MM.1S (cell line): ENCODE data around the gene LCN10.

Experiments
- EZH2 ChIP-seq: fragments of 300-600 bp; sonication (generic); optimal IDR thresholded peaks from 2 replicates; pipeline ENCODE3; 2017; ENCODE audit warnings: low read depth, mild to moderate bottlenecking, antibody characterized with exemption, low read length, mixed read lengths
- EZH2phosphoT487 ChIP-seq: fragments of 300-600 bp; sonication (generic); IDR thresholded peaks from 2 replicates; pipeline ENCODE4 v1.6.1; 2018; ENCODE audit warnings: antibody characterized with exemption, low read length
- TF ChIP-seq, protein P1 (sequence below): fragments of 300-600 bp; sonication (generic); IDR thresholded peaks from 2 replicates; pipeline ENCODE4 v1.5.1; 2016; ENCODE audit warnings: antibody characterized with exemption, low read length, mixed read lengths

DNA sequence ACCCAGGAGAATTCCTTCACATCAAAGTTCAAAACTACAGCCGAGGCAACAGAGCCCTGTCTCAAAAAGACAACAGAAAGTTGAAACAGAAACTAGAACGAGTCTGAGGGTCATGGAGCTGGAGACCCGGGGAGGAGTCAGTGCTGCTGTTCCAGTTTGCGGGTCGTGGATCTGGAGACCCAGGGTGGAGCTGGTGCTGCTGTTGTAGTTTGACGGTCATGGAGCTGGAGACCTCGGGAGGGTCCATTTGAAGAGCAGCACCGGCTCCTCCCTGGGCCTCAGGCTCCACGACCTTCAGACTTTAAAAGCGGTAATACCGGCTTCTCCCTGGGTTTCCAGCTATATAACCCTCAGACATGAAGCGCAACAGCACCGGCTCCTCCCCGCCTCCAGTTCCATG is 34.6 kb upstream of the LCN10 start:
- TF ChIP-seq, protein P1, sequence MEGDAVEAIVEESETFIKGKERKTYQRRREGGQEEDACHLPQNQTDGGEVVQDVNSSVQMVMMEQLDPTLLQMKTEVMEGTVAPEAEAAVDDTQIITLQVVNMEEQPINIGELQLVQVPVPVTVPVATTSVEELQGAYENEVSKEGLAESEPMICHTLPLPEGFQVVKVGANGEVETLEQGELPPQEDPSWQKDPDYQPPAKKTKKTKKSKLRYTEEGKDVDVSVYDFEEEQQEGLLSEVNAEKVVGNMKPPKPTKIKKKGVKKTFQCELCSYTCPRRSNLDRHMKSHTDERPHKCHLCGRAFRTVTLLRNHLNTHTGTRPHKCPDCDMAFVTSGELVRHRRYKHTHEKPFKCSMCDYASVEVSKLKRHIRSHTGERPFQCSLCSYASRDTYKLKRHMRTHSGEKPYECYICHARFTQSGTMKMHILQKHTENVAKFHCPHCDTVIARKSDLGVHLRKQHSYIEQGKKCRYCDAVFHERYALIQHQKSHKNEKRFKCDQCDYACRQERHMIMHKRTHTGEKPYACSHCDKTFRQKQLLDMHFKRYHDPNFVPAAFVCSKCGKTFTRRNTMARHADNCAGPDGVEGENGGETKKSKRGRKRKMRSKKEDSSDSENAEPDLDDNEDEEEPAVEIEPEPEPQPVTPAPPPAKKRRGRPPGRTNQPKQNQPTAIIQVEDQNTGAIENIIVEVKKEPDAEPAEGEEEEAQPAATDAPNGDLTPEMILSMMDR = no peak
- TF ChIP-seq EZH2phosphoT487 = no peak
- TF ChIP-seq EZH2 = no peak
